Measurements from ENCODE around the gene SIRT1.

SIRT1 gene

GRCh38 chr10:67921065-67921464 lies 36.6 kb downstream of the SIRT1 start:
- H3K79me2 ChIP-seq (ENCODE audit: control insufficient read depth, insufficient read depth, low read length, unreplicated experiment) = no peaks in the 10 kb centered on the region
- no peaks in the 10 kb centered on the region for H3K27me3 ChIP-seq (ENCODE audit: insufficient read depth, low read length)
- H3K27ac ChIP-seq (ENCODE audit: low read depth, low read length) = no peak overlapping the region
- peaks cover 20% of the 10 kb centered on the region for H3K36me3 ChIP-seq (ENCODE audit: insufficient read depth, low read length)
- H2AFZ ChIP-seq (ENCODE audit: low read length, unreplicated experiment) = no peak overlapping the region
- H3K4me3 ChIP-seq (ENCODE audit: low read depth, low read length) = no peak overlapping the region
- H3K4me1 ChIP-seq (ENCODE audit: control insufficient read depth, insufficient read depth, low read length, unreplicated experiment) = no peaks in the 10 kb centered on the region

GRCh38 chr10:67923551-67923950 lies 39.1 kb downstream of the SIRT1 start:
- no peaks in the 10 kb centered on the region for H3K4me1 ChIP-seq (ENCODE audit: control insufficient read depth, insufficient read depth, low read length, unreplicated experiment)
- no peak overlapping the region for H3K4me3 ChIP-seq (ENCODE audit: low read depth, low read length)
- H3K27ac ChIP-seq (ENCODE audit: low read depth, low read length) = no peak overlapping the region
- H3K79me2 ChIP-seq (ENCODE audit: control insufficient read depth, insufficient read depth, low read length, unreplicated experiment) = no peaks in the 10 kb centered on the region
- H3K27me3 ChIP-seq (ENCODE audit: insufficient read depth, low read length) = no peaks in the 10 kb centered on the region
- no peak overlapping the region for H2AFZ ChIP-seq (ENCODE audit: low read length, unreplicated experiment)
- H3K36me3 ChIP-seq (ENCODE audit: insufficient read depth, low read length) = peaks cover 18% of the 10 kb centered on the region

- H3K4me1 ChIP-seq (ENCODE audit: control insufficient read depth, insufficient read depth, low read length, unreplicated experiment) = no peaks in the 10 kb centered on the region
- H3K4me3 ChIP-seq (ENCODE audit: low read depth, low read length) = no peak overlapping the region
- H3K27me3 ChIP-seq (ENCODE audit: insufficient read depth, low read length) = no peaks in the 10 kb centered on the region
- H3K79me2 ChIP-seq (ENCODE audit: control insufficient read depth, insufficient read depth, low read length, unreplicated experiment) = no peaks in the 10 kb centered on the region
- H3K36me3 ChIP-seq (ENCODE audit: insufficient read depth, low read length) = peaks cover 18% of the 10 kb centered on the region
- H2AFZ ChIP-seq (ENCODE audit: low read length, unreplicated experiment) = no peak overlapping the region
- H3K27ac ChIP-seq (ENCODE audit: low read depth, low read length) = no peak overlapping the region
Measured at GRCh38 chr10:67924136-67924535, 39.7 kb downstream of the SIRT1 start.

- no peak overlapping the region for H3K4me3 ChIP-seq (ENCODE audit: low read depth, low read length)
- peaks cover 18% of the 10 kb centered on the region for H3K36me3 ChIP-seq (ENCODE audit: insufficient read depth, low read length)
- no peaks in the 10 kb centered on the region for H3K27me3 ChIP-seq (ENCODE audit: insufficient read depth, low read length)
- H3K79me2 ChIP-seq (ENCODE audit: control insufficient read depth, insufficient read depth, low read length, unreplicated experiment) = no peaks in the 10 kb centered on the region
- no peaks in the 10 kb centered on the region for H3K4me1 ChIP-seq (ENCODE audit: control insufficient read depth, insufficient read depth, low read length, unreplicated experiment)
- H3K27ac ChIP-seq (ENCODE audit: low read depth, low read length) = 0 out of 2 replicates have a peak overlapping the region, but pooled peaks have one; percentile 13
- no peak overlapping the region for H2AFZ ChIP-seq (ENCODE audit: low read length, unreplicated experiment)
Measured at GRCh38 chr10:67925449-67926005, 41.1 kb downstream of the SIRT1 start.

- H3K27ac ChIP-seq (ENCODE audit: low read depth, low read length) = no peak overlapping the region
- H3K4me1 ChIP-seq (ENCODE audit: control insufficient read depth, insufficient read depth, low read length, unreplicated experiment) = no peaks in the 10 kb centered on the region
- H3K36me3 ChIP-seq (ENCODE audit: insufficient read depth, low read length) = peaks cover 18% of the 10 kb centered on the region
- no peaks in the 10 kb centered on the region for H3K27me3 ChIP-seq (ENCODE audit: insufficient read depth, low read length)
- H3K4me3 ChIP-seq (ENCODE audit: low read depth, low read length) = no peak overlapping the region
- H3K79me2 ChIP-seq (ENCODE audit: control insufficient read depth, insufficient read depth, low read length, unreplicated experiment) = no peaks in the 10 kb centered on the region
- H2AFZ ChIP-seq (ENCODE audit: low read length, unreplicated experiment) = no peak overlapping the region
Measured at GRCh38 chr10:67926951-67927350, 42.5 kb downstream of the SIRT1 start.

GRCh38 chr10:67933199-67933598 lies 48.7 kb downstream of the SIRT1 start:
- Histone ChIP-seq H3K4me1 (ENCODE audit: control insufficient read depth, insufficient read depth, low read length, unreplicated experiment) (no peaks in the 10 kb centered on the region), H3K27me3 (ENCODE audit: insufficient read depth, low read length) (no peaks in the 10 kb centered on the region), H3K79me2 (ENCODE audit: control insufficient read depth, insufficient read depth, low read length, unreplicated experiment) (no peaks in the 10 kb centered on the region), H3K36me3 (ENCODE audit: insufficient read depth, low read length) (peaks cover 9% of the 10 kb centered on the region), H2AFZ (ENCODE audit: low read length, unreplicated experiment) (no peak overlapping the region), H3K27ac (ENCODE audit: low read depth, low read length) (no peak overlapping the region), H3K4me3 (ENCODE audit: low read depth, low read length) (no peak overlapping the region)

- H3K36me3 ChIP-seq (ENCODE audit: insufficient read depth, low read length) = peaks cover 9% of the 10 kb centered on the region
- H3K4me3 ChIP-seq (ENCODE audit: low read depth, low read length) = no peak overlapping the region
- H2AFZ ChIP-seq (ENCODE audit: low read length, unreplicated experiment) = no peak overlapping the region
- H3K79me2 ChIP-seq (ENCODE audit: control insufficient read depth, insufficient read depth, low read length, unreplicated experiment) = no peaks in the 10 kb centered on the region
- H3K27ac ChIP-seq (ENCODE audit: low read depth, low read length) = no peak overlapping the region
- H3K27me3 ChIP-seq (ENCODE audit: insufficient read depth, low read length) = no peaks in the 10 kb centered on the region
- H3K4me1 ChIP-seq (ENCODE audit: control insufficient read depth, insufficient read depth, low read length, unreplicated experiment) = no peaks in the 10 kb centered on the region
Measured at GRCh38 chr10:67934336-67934735, 49.9 kb downstream of the SIRT1 start.

GRCh38 chr10:67935223-67935622 lies 50.8 kb downstream of the SIRT1 start:
- Histone ChIP-seq H3K4me3 (ENCODE audit: low read depth, low read length) (no peak overlapping the region), H3K27me3 (ENCODE audit: insufficient read depth, low read length) (no peaks in the 10 kb centered on the region), H3K4me1 (ENCODE audit: control insufficient read depth, insufficient read depth, low read length, unreplicated experiment) (no peaks in the 10 kb centered on the region), H2AFZ (ENCODE audit: low read length, unreplicated experiment) (no peak overlapping the region), H3K79me2 (ENCODE audit: control insufficient read depth, insufficient read depth, low read length, unreplicated experiment) (no peaks in the 10 kb centered on the region), H3K27ac (ENCODE audit: low read depth, low read length) (no peak overlapping the region), H3K36me3 (ENCODE audit: insufficient read depth, low read length) (peaks cover 9% of the 10 kb centered on the region)

- peaks cover 9% of the 10 kb centered on the region for H3K36me3 ChIP-seq (ENCODE audit: insufficient read depth, low read length)
- no peak overlapping the region for H3K27ac ChIP-seq (ENCODE audit: low read depth, low read length)
- no peaks in the 10 kb centered on the region for H3K4me1 ChIP-seq (ENCODE audit: control insufficient read depth, insufficient read depth, low read length, unreplicated experiment)
- no peak overlapping the region for H3K4me3 ChIP-seq (ENCODE audit: low read depth, low read length)
- no peaks in the 10 kb centered on the region for H3K79me2 ChIP-seq (ENCODE audit: control insufficient read depth, insufficient read depth, low read length, unreplicated experiment)
- H2AFZ ChIP-seq (ENCODE audit: low read length, unreplicated experiment) = no peak overlapping the region
- no peaks in the 10 kb centered on the region for H3K27me3 ChIP-seq (ENCODE audit: insufficient read depth, low read length)
Measured at GRCh38 chr10:67936416-67936815, 52.0 kb downstream of the SIRT1 start.

- peaks cover 34% of the 10 kb centered on the region for H3K36me3 ChIP-seq (ENCODE audit: insufficient read depth, low read length)
- H2AFZ ChIP-seq (ENCODE audit: low read length, unreplicated experiment) = no peak overlapping the region
- no peaks in the 10 kb centered on the region for H3K4me1 ChIP-seq (ENCODE audit: control insufficient read depth, insufficient read depth, low read length, unreplicated experiment)
- H3K79me2 ChIP-seq (ENCODE audit: control insufficient read depth, insufficient read depth, low read length, unreplicated experiment) = peaks cover 6% of the 10 kb centered on the region
- no peak overlapping the region for H3K4me3 ChIP-seq (ENCODE audit: low read depth, low read length)
- H3K27ac ChIP-seq (ENCODE audit: low read depth, low read length) = no peak overlapping the region
- H3K27me3 ChIP-seq (ENCODE audit: insufficient read depth, low read length) = no peaks in the 10 kb centered on the region
Measured at GRCh38 chr10:67943917-67944316, 59.5 kb downstream of the SIRT1 start.

- H3K4me3 ChIP-seq (ENCODE audit: low read depth, low read length) = no peak overlapping the region
- H3K79me2 ChIP-seq (ENCODE audit: control insufficient read depth, insufficient read depth, low read length, unreplicated experiment) = no peaks in the 10 kb centered on the region
- H2AFZ ChIP-seq (ENCODE audit: low read length, unreplicated experiment) = no peak overlapping the region
- no peaks in the 10 kb centered on the region for H3K4me1 ChIP-seq (ENCODE audit: control insufficient read depth, insufficient read depth, low read length, unreplicated experiment)
- peaks cover 25% of the 10 kb centered on the region for H3K36me3 ChIP-seq (ENCODE audit: insufficient read depth, low read length)
- H3K27me3 ChIP-seq (ENCODE audit: insufficient read depth, low read length) = no peaks in the 10 kb centered on the region
- no peak overlapping the region for H3K27ac ChIP-seq (ENCODE audit: low read depth, low read length)
Measured at GRCh38 chr10:67955614-67956013, 71.2 kb downstream of the SIRT1 start.
